ENCODE results near the gene PTPRN2. TPM values are rescaled to one million over a fixed set of nuclear protein-coding genes. Genes with fewer than 3 reads are reported as not detected.
"Not testable (repeated sequence)": the region's sequence is repeated elsewhere in the genome, so short reads cannot be mapped to it uniquely, and the experiment has no call there.

The PTPRN2 gene
- polyA plus RNA-seq, 3 donors from 2014 or later = 1.9 to 3.7 (median 2.2) TPM

DNA sequence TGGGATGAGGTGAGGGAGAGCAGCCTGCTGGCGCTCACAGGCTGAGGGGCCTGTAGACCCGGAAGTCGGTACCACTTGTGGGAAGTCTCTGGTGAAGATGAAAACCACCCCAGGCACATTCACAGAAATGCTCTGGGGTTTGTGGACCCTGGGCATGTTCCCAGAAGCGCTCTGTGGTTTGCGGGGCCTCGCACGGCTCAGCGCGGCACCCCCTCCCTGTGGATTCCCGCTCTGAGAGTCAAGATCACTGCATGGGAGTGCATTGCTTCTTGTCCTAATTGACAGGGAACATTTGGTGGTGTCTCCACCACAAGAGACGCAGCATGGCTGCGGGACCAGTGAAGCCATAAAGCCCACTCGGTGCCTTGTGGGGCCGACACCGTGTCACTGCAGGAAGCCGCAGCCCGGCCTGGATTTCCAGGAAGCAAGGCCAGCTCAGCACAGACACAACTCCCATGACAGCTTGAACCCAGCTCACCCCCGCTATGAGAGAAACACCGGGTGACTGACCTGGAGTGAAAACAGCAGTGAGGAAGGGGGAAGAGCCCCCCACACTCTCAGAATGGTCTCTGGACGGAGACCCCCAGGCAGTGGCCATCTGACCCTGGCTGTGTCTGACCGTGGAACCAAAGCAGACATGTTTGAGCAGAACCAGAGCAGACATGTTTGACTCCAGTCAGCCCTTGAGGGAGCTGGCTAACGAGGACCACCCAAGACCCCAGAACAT is 157.2 kb downstream of the PTPRN2 start:
- Mint-ChIP-seq H3K36me3 (no peaks in the 10 kb centered on the region), H3K27ac (no peak overlapping the region), H3K27me3 (ENCODE audit: low read depth in 3 of 3) (peaks cover 0 to 2% (median 0%) of the 10 kb centered on the region in 3 donors), H3K9me3 (no peaks in the 10 kb centered on the region), H3K4me3 (no peak overlapping the region), H3K4me1 (no peaks in the 10 kb centered on the region)
- DNase-seq = no peak

- no peak for DNase-seq
- no peaks in the 10 kb centered on the region for H3K36me3 Mint-ChIP-seq
- H3K9me3 Mint-ChIP-seq = no peaks in the 10 kb centered on the region
- no peak overlapping the region for H3K4me3 Mint-ChIP-seq
- no peak overlapping the region for H3K27ac Mint-ChIP-seq
- H3K27me3 Mint-ChIP-seq (ENCODE audit: low read depth in 3 of 3) = peaks cover 0 to 2% (median 0%) of the 10 kb centered on the region in 3 donors
- H3K4me1 Mint-ChIP-seq = no peaks in the 10 kb centered on the region
These were observed 158.5 kb downstream of the PTPRN2 start for GRCh38 chr7:158428837-158429753.

DNA sequence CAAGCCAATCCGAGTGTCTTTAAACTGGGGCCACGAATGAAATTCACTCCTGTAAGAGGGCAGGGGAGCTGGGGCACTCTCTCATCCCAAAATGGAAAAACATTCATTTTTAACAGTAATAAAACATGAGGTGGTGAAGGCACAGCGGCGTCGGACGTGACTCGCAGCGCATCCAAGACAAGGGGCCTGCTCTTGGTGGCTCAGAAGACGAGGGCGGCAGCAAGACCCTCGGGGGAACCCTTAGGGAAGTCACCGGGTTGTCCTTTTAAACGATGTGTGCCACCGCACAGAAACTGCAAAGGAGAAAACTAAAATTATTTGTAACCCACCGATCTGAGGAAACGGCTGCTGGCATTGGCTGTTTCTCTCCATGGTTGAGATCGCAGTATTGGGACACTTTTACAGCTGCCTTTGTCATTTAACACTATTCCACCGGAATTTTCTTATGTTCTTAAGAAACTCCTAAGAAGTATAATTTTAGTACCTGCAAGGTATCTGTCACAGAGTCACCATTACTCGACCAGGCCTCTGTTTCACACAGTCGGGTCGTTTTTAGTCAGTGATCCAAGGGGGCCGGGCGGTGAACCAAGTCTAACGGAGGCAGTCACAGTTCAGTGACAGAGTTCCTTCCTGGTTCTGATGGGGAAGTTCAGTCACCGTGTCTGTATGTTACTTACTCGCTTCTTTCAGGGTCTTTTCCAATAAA is 159.3 kb downstream of the PTPRN2 start:
- Mint-ChIP-seq H3K9me3 (no peaks in the 10 kb centered on the region), H3K4me1 (no peaks in the 10 kb centered on the region), H3K27me3 (ENCODE audit: low read depth in 3 of 3) (peaks cover 0 to 2% (median 0%) of the 10 kb centered on the region in 3 donors), H3K4me3 (no peak overlapping the region), H3K27ac (no peak overlapping the region), H3K36me3 (no peaks in the 10 kb centered on the region)
- DNase-seq = no peak

DNA sequence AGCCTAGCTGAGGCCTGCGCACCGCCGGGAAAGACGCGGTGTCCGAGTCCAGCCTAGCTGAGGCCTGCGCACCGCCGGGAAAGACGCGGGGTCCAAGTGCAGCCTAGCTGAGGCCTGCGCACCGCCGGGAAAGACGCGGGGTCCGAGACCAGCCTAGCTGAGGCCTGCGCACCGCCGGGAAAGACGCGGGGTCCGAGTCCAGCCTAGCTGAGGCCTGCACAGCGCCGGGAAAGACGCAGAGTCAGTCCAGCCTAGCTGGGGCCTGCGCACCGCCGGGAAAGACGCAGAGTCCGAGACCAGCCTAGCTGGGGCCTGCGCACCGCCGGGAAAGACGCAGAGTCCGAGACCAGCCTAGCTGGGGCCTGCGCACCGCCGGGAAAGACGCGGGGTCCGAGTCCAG is 161.9 kb downstream of the PTPRN2 start:
- not testable (repeated sequence) for H3K9me3 Mint-ChIP-seq; DNase-seq; H3K27ac Mint-ChIP-seq; H3K4me3 Mint-ChIP-seq; H3K36me3 Mint-ChIP-seq; H3K4me1 Mint-ChIP-seq; H3K27me3 Mint-ChIP-seq (ENCODE audit: low read depth in 3 of 3)

GRCh38 chr7:158424531-158424930 is 163.1 kb downstream of the PTPRN2 start:
- no peaks in the 10 kb centered on the region for H3K4me1 Mint-ChIP-seq

GRCh38 chr7:158424011-158424410 is 163.6 kb downstream of the PTPRN2 start:
- Mint-ChIP-seq H3K4me3 (no peak overlapping the region), H3K27me3 (ENCODE audit: low read depth in 3 of 3) (peaks cover 0 to 5% (median 2%) of the 10 kb centered on the region in 3 donors), H3K4me1 (no peaks in the 10 kb centered on the region), H3K36me3 (no peaks in the 10 kb centered on the region), H3K9me3 (no peaks in the 10 kb centered on the region), H3K27ac (no peak overlapping the region)
- no peak for DNase-seq

More at GRCh38 chr7:158424531-158424930, 163.1 kb downstream of the PTPRN2 start:
- no peaks in the 10 kb centered on the region for H3K9me3 Mint-ChIP-seq
- peaks cover 0 to 5% (median 2%) of the 10 kb centered on the region in 3 donors for H3K27me3 Mint-ChIP-seq (ENCODE audit: low read depth in 3 of 3)
- H3K36me3 Mint-ChIP-seq = no peaks in the 10 kb centered on the region
- no peak for DNase-seq
- no peak overlapping the region for H3K27ac Mint-ChIP-seq
- no peak overlapping the region for H3K4me3 Mint-ChIP-seq

DNA sequence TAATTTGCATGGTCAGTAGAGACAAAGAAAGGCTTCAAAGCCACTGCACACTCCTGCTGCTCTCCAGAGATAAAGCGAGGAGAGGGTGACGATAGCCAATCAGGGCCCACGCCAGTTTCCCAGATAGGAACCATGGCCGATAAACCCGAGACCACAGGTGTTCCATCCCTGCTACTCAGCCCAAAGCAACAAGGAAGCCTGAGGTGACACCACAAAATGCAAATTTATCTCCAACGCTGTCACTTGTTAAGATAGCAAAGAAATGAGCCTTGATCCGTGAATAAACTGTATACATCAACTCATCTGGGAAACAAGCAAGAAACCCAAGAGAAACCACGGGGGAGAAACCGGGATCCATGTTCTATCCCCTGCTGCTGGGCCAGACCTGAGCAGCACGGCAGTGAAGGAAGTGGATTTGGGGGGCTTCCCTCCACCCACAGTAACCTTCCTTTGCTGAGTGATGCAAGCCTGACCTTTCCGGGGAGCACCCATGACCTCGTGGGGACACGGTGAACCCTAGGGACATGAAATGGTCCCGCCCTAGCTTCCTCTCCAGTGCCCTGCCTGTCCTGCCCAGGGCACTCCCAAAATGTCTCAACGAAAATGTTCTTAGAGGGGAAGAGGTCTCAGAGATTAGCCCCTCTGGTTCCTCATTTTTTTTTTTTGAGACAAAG is 164.6 kb downstream of the PTPRN2 start:
- Mint-ChIP-seq H3K27ac (no peak overlapping the region), H3K4me1 (no peaks in the 10 kb centered on the region), H3K9me3 (no peaks in the 10 kb centered on the region), H3K27me3 (ENCODE audit: low read depth in 3 of 3) (peaks cover 0 to 5% (median 2%) of the 10 kb centered on the region in 3 donors), H3K4me3 (no peak overlapping the region), H3K36me3 (no peaks in the 10 kb centered on the region)
- no peak for DNase-seq

DNA sequence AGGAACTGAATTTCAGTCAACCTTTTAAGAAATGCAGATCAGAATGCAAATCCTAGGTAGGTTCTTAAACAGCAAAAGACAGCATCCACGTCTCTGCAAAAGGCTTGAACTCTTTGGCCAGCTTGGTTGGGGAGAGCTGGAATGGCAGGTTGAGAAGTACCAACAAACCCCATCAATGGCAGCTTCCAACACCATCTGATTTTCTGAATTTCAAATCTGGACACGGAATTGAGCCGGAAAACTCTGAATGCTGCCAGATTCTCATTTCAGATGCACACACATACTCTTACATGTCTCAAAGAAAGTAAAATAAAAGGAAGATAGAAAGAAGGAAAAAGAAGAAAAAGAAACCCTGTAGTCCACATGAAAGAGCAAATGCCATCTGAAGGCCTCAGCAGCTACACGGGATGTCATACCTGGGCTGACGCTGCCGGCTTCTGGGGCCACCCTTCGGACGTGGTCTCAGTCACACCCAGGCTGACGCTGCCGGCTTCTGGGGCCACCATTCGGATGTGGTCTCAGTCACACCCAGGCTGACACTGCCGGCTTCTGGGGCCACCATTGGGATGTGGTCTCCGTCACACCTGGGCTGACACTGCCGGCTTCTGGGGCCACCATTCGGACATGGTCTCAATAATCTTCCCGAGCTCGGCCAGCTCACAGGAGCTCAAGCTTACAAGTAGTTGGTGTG is 165.3 kb downstream of the PTPRN2 start:
- H3K27me3 Mint-ChIP-seq (ENCODE audit: low read depth in 3 of 3) = peaks cover 0 to 5% (median 2%) of the 10 kb centered on the region in 3 donors
- no peak overlapping the region for H3K27ac Mint-ChIP-seq

DNA sequence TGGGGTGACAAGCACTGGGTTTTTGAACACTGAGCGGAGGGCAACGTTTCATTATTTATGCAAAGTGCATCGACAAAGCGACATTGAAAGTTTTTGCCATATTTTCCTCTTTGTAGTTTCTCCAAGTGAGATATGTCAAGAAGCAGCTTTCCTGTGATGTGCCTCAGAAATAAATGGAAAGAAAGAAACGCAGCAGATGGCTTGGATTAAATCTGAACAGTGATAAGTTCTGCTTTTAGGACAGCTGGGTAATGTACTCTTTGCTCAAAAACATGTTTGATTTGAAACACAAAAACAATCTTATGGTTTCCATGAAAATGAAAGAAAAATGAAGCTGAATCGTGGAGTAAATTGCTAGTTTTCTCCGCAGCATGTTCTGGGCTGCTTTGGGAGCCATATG is 166.3 kb downstream of the PTPRN2 start:
- no peak overlapping the region for H3K4me3 Mint-ChIP-seq
- H3K9me3 Mint-ChIP-seq = no peaks in the 10 kb centered on the region
- H3K4me1 Mint-ChIP-seq = no peaks in the 10 kb centered on the region
- no peak overlapping the region for H3K27ac Mint-ChIP-seq
- no peak for DNase-seq
- H3K27me3 Mint-ChIP-seq (ENCODE audit: low read depth in 3 of 3) = peaks cover 0 to 5% (median 2%) of the 10 kb centered on the region in 3 donors
- H3K36me3 Mint-ChIP-seq = no peaks in the 10 kb centered on the region

More for the DNA sequence above, 165.3 kb downstream of the PTPRN2 start:
- DNase-seq = no peak
- no peaks in the 10 kb centered on the region for H3K9me3 Mint-ChIP-seq
- no peak overlapping the region for H3K4me3 Mint-ChIP-seq
- H3K4me1 Mint-ChIP-seq = no peaks in the 10 kb centered on the region
- no peaks in the 10 kb centered on the region for H3K36me3 Mint-ChIP-seq

DNA sequence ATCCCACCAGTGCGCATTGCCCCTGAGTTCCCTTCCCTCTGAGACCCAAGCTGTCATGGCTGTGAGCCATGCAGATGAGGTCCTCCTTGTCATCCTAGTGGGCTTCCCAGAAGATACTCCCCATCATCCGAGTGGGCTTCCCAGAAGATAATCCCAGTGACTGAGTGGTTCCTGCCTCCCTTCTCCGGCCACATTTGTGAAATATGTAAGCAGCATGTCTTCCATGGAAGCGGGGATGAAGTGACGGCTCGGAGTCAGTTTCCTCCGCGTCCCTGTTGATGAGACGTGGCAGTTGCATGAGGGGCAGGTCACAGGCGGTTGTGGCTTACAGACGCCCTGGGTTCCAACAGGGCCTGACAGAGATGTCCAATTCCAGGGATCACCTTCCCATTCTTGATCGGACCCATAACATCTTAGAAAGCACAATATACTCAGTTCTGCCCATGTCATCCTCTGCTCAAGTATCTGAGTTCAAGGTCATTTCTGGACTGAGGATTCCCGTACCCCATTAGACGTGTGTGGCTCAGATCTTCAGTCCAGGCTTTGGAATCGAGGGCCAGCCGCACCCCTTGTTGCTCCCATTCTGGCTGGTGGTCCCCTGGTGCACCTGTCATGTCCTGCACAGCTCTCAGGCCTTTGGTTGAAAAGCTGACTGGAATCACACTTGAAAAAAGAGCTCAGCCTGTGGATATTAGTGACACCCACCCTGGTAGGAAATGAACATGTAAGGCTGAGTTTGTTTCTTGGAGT is 166.9 kb downstream of the PTPRN2 start:
- no peaks in the 10 kb centered on the region for H3K4me1 Mint-ChIP-seq
- H3K9me3 Mint-ChIP-seq = no peaks in the 10 kb centered on the region
- no peaks in the 10 kb centered on the region for H3K36me3 Mint-ChIP-seq
- no peak for DNase-seq
- H3K27ac Mint-ChIP-seq = no peak overlapping the region
- peaks cover 0 to 5% (median 2%) of the 10 kb centered on the region in 3 donors for H3K27me3 Mint-ChIP-seq (ENCODE audit: low read depth in 3 of 3)
- no peak overlapping the region for H3K4me3 Mint-ChIP-seq

DNA sequence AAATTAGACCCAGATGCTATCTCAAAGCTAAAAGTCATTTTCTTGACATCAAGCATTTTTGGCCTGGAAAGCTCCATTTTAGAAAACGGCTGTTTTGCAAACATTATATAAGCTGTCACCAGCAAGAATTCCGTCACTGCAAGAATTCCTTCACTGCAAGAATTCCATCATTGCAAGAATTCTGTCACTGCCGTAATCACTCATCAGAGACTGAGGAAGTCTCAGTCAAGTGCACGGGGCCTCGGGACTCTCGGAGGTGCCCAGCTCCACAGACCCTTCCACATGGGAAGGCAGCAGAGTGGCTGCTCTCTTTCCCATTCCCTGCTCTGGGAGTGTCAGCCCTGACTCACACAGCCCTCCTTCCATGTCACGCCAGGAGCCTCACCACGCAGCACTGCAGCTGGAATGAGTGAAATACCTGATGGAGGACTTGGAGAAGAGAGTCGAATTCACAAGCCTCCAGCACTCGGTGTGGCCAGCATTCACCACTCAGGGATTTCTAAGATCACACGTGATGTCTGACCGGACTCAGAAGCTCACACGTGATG is 168.3 kb downstream of the PTPRN2 start:
- DNase-seq = no peak
- Mint-ChIP-seq H3K4me1 (no peaks in the 10 kb centered on the region), H3K36me3 (no peaks in the 10 kb centered on the region), H3K9me3 (no peaks in the 10 kb centered on the region), H3K4me3 (no peak overlapping the region), H3K27ac (no peak overlapping the region), H3K27me3 (ENCODE audit: low read depth in 3 of 3) (peaks cover 0 to 5% (median 2%) of the 10 kb centered on the region in 3 donors)

DNA sequence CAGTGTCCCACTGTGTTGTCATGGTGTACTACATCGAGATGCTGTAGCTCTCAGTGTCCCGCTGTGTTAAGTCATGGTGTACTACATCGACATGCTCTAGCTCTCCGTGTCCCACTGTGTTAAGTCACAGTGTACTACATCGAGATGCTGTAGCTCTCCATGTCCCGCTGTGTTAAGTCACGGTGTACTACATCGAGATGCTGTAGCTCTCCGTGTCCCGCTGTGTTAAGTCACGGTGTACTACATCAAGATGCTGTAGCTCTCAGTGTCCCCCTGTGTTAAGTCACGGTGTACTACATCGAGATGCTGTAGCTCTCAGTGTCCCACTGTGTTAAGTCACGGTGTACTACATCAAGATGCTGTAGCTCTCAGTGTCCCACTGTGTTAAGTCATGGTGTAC is 169.2 kb downstream of the PTPRN2 start:
- DNase-seq; H3K27me3 Mint-ChIP-seq (ENCODE audit: low read depth in 3 of 3); H3K9me3 Mint-ChIP-seq; H3K4me3 Mint-ChIP-seq; H3K4me1 Mint-ChIP-seq; H3K36me3 Mint-ChIP-seq; H3K27ac Mint-ChIP-seq: not testable (repeated sequence)
